ENCODE measurements around the gene CEP72. TPM values are rescaled to one million over a fixed set of nuclear protein-coding genes. Genes with fewer than 3 reads are reported as not detected.
A peak's percentile ranks its signal among the peaks of the same experiment; 100 is the strongest.

Gene CEP72
- total and polyA plus RNA-seq, 2 of the 13 experiments (the other 11 are each of a cell fraction or from before 2014, with no cell fraction given) = 3.4 to 9.4 TPM

DNA sequence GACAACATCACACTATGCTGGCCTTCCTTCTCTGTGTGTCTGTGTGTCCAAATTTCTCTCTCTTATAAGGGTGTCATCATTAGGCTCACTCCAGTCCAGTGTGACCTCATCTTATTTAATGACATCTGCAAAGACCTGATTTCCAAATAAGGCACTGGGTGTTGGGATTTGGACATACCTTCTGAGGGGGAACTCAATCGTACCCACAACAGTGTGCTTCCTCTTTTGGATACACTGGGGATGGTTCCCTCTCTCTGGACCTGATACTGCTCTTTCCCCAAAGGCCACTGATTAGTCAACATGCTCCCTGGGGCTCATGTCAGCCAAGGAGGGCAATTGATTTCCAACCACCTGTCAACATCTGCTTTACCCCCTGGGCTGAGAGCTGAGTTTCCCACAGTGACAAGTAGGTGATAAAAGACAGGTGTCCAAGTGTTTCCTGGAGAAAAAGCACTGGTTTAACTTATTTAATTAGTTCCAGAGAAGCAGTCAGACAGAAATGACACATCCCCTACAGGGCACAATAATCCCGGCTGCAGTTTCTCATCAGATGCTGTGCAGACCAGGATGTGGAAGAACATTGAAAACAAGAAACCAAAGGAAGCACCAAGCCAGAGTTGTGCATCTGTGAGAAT lies 17.8 kb upstream of the CEP72 start:
- Histone ChIP-seq H3K27me3 (ENCODE audit: control insufficient read depth in 1 of 2, insufficient read depth in 2 of 2, low read length in 2 of 2) (peaks cover 5 to 52% of the 10 kb centered on the region in 2 experiments), H2AFZ (ENCODE audit: low read length) (no peak overlapping the region), H3K27ac (ENCODE audit: extremely low read length, insufficient read depth, low read length) (no peak overlapping the region), H3K36me3 (replicated peaks in 1 of 2; ENCODE audit: control insufficient read depth in 1 of 2, insufficient read depth in 2 of 2, low read length in 2 of 2) (no peaks in the 10 kb centered on the region), H3K79me2 (ENCODE audit: insufficient read depth, low read length) (no peaks in the 10 kb centered on the region), H3K4me2 (ENCODE audit: low read depth, low read length) (no peak overlapping the region), H3K4me3 (replicated peaks in 1 of 3; ENCODE audit: insufficient read depth in 1 of 3, low read depth in 2 of 3, low read length in 3 of 3) (no peak overlapping the region), H3K4me1 (ENCODE audit: insufficient read depth, low read length) (no peaks in the 10 kb centered on the region), H3K9ac (ENCODE audit: insufficient read depth, low read depth, low read length) (no peak overlapping the region), H4K20me1 (ENCODE audit: insufficient read depth, low read length) (no peaks in the 10 kb centered on the region), H3K9me3 (ENCODE audit: low read length) (no peaks in the 10 kb centered on the region)
- in situ Hi-C loops (cut with HindIII; ENCODE audit: extremely low pct_ligation_motif_present, low pct_unique_long_range_greater_than_20kb) = no loop called here
- ATAC-seq (no peak), DNase-seq (ENCODE audit: low spot score) (no peak), FAIRE-seq (no peak)
- 3% methylated on average over 2 of the region's 2 CpGs for WGBS (ENCODE audit: low lambda C conversion rate)
- POLR2A ChIA-PET = no interaction called here
- no TSS peak for BruUV-seq (replicated peaks)
- TF ChIP-seq FOXA3 (CRISPR knock-in tag; IDR thresholded peaks at IDR 0.05) = no peak
- TF ChIP-seq ATF7 (IDR thresholded peaks at IDR 0.05) = 0 out of 2 replicates have a peak, but pooled peaks have one; percentile 33
- no peak for TF ChIP-seq ATF7 (CRISPR knock-in tag; IDR thresholded peaks at IDR 0.05)
- intact Hi-C loops (cut with micrococcal nuclease; ENCODE audit: unreplicated experiment) = no loop called here
- CTCF ChIA-PET (ENCODE audit: low intra/inter-chr PET ratio, low total read pairs) = no interaction called here

DNA sequence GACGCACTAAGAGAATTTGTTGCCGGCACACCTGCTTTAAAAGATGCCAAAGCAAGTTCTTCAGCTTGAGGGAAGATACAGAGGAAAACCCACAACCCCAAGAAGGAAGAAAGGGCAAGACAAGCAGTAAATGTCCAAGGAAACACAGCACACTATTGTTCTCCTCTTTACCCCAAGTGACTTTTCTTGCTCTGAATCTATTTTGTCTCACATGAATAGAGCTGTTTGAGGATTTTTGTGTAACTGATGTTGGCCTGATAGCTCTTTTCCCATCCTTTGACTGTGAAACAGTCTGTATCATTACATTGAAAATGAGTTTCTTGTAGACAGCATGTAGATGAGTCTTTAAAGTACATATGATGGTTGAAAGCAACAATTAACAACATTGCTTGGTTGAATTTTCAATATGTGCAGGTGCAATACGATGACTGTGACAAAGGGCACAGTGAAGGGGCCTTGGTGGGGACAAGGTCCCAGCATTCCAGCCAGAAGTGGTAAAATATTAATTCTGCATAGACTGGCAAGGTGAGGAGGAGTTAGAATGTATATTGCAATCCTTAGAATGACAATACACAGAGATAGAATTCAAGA lies 16.8 kb upstream of the CEP72 start:
- Histone ChIP-seq H3K27ac (ENCODE audit: extremely low read length, insufficient read depth, low read length) (no peak overlapping the region), H3K79me2 (ENCODE audit: insufficient read depth, low read length) (no peaks in the 10 kb centered on the region), H3K4me2 (ENCODE audit: low read depth, low read length) (no peak overlapping the region), H3K36me3 (replicated peaks in 1 of 2; ENCODE audit: control insufficient read depth in 1 of 2, insufficient read depth in 2 of 2, low read length in 2 of 2) (no peaks in the 10 kb centered on the region), H3K9ac (ENCODE audit: insufficient read depth, low read depth, low read length) (no peak overlapping the region), H2AFZ (ENCODE audit: low read length) (no peak overlapping the region), H3K4me3 (replicated peaks in 1 of 3; ENCODE audit: insufficient read depth in 1 of 3, low read depth in 2 of 3, low read length in 3 of 3) (no peak overlapping the region), H3K9me3 (ENCODE audit: low read length) (no peaks in the 10 kb centered on the region), H4K20me1 (ENCODE audit: insufficient read depth, low read length) (no peaks in the 10 kb centered on the region), H3K4me1 (ENCODE audit: insufficient read depth, low read length) (no peaks in the 10 kb centered on the region), H3K27me3 (ENCODE audit: control insufficient read depth in 1 of 2, insufficient read depth in 2 of 2, low read length in 2 of 2) (peaks cover 5 to 60% of the 10 kb centered on the region in 2 experiments)
- 53% methylated on average over 3 of the region's 3 CpGs for WGBS (ENCODE audit: low lambda C conversion rate)
- in situ Hi-C loops (cut with HindIII; ENCODE audit: extremely low pct_ligation_motif_present, low pct_unique_long_range_greater_than_20kb) = no loop called here
- no peak for FAIRE-seq
- CTCF ChIA-PET (ENCODE audit: low intra/inter-chr PET ratio, low total read pairs) = no interaction called here
- no peak for DNase-seq (ENCODE audit: low spot score)
- POLR2A ChIA-PET = no interaction called here
- no peak for ATAC-seq
- no TSS peak for BruUV-seq (replicated peaks)
- intact Hi-C loops (cut with micrococcal nuclease; ENCODE audit: unreplicated experiment) = no loop called here
- no peak for TF ChIP-seq DZIP1 (CRISPR knock-in tag; IDR thresholded peaks at IDR 0.05)
- TF ChIP-seq CSRNP2 (CRISPR knock-in tag; conservative IDR thresholded peaks at IDR 0.05; ENCODE audit: low read depth) = no peak
- TF ChIP-seq NFIC (IDR thresholded peaks at IDR 0.05; ENCODE audit: low read length) = no peak
- no peak for TF ChIP-seq JUND (CRISPR knock-in tag; IDR thresholded peaks at IDR 0.05)
- no peak for TF ChIP-seq RELA (CRISPR knock-in tag; IDR thresholded peaks at IDR 0.05)
- TF ChIP-seq ZNF747 (CRISPR knock-in tag; IDR thresholded peaks at IDR 0.05; ENCODE audit: borderline replicate concordance) = no peak

Data from HepG2 (cell line).